Colonic mucosa (tissue), 4 donors: ENCODE data around the gene C11orf91. TPM values are rescaled to one million over a fixed set of nuclear protein-coding genes. Genes with fewer than 3 reads are reported as not detected.
"Not testable (repeated sequence)": the region's sequence is repeated elsewhere in the genome, so short reads cannot be mapped to it uniquely, and the experiment has no call there.

Experiments
- DNase-seq: peaks from one replicate; pipeline ENCODE4 v3.0.0-alpha.2; 2020
- H3K27ac ChIP-seq: fragments of 200-600 bp; one replicate; pipeline ENCODE4 v1.8.0; 2021
- H3K27me3 ChIP-seq: fragments of 200-600 bp; one replicate; pipeline ENCODE4 v1.8.0; 2021
- H3K36me3 ChIP-seq: fragments of 200-600 bp; one replicate; pipeline ENCODE4 v1.8.0; 2021
- H3K4me1 ChIP-seq: fragments of 200-600 bp; one replicate; pipeline ENCODE4 v1.8.0; 2021; ENCODE audit warnings: mild to moderate bottlenecking
- H3K4me3 ChIP-seq: fragments of 200-600 bp; one replicate; pipeline ENCODE4 v1.8.0; 2021
- H3K9ac ChIP-seq, 2 donors: one replicate each; pipeline ENCODE4 v1.7.0; 2013; ENCODE audit warnings: control low read depth in 2 of 2, low read depth in 2 of 2, low read length in 2 of 2
- H3K9me3 ChIP-seq: fragments of 200-600 bp; one replicate; pipeline ENCODE4 v1.8.0; 2021
- CTCF ChIP-seq: fragments of 200-600 bp; IDR thresholded peaks from one replicate; pipeline ENCODE4 v1.8.0; 2022; ENCODE audit warnings: antibody characterized with exemption, mild to moderate bottlenecking
- intact Hi-C: fragments of 100-400 bp; cut with DNase I; formaldehyde crosslinking; loops from one replicate; pipeline ENCODE4 v1.14.1; 2022
- total RNA-seq, 2 donors: library from RNA; stranded (reverse); fragmentation: NEBNext Ultra II Directional in 1 of 2; extraction: Animal tissue kit (Norgen Biotek cat#: 25700) in 1 of 2; gene quantifications; one replicate each; pipeline ENCODE4 v1.2.1, GENCODE V29; 2021
- donor health status: healthy.
- donor health status: DM: no; HTN: no; CAD: no.
- donor health status: DM: no; HTN: no; CAD: no.

C11orf91 gene
- total RNA-seq, 2 donors from 2014 or later = not detected

GRCh38 chr11:33731723-33732531, 31.3 kb upstream of the C11orf91 start:
- intact Hi-C loops = no loop called here
- Histone ChIP-seq H3K36me3 (no peaks in the 10 kb centered on the region), H3K4me3 (no peak overlapping the region), H3K27me3 (no peaks in the 10 kb centered on the region), H3K9ac (no peak overlapping the region), H3K27ac (peak overlapping the region; percentile 56), H3K9me3 (no peaks in the 10 kb centered on the region), H3K4me1 (peaks cover 10% of the 10 kb centered on the region)
- DNase-seq = no peak
- no peak for TF ChIP-seq CTCF

- no peak overlapping the region for H3K27ac ChIP-seq
- no peaks in the 10 kb centered on the region for H3K9me3 ChIP-seq
- no peak for TF ChIP-seq CTCF
- DNase-seq = no peak
- no peak overlapping the region for H3K9ac ChIP-seq
- peaks cover 10% of the 10 kb centered on the region for H3K4me1 ChIP-seq
- H3K36me3 ChIP-seq = no peaks in the 10 kb centered on the region
- H3K27me3 ChIP-seq = no peaks in the 10 kb centered on the region
- intact Hi-C loops = no loop called here
- H3K4me3 ChIP-seq = no peak overlapping the region
These were observed 30.1 kb upstream of the C11orf91 start for GRCh38 chr11:33730716-33731115.

GRCh38 chr11:33729072-33729664, 28.5 kb upstream of the C11orf91 start:
- H3K9ac ChIP-seq, H3K27ac ChIP-seq, intact Hi-C loops, H3K4me3 ChIP-seq, H3K27me3 ChIP-seq, DNase-seq, H3K36me3 ChIP-seq, H3K9me3 ChIP-seq: not testable (repeated sequence)
- H3K4me1 ChIP-seq = peaks cover 16% of the 10 kb centered on the region

GRCh38 chr11:33727539-33727938, 26.9 kb upstream of the C11orf91 start:
- intact Hi-C loops, H3K27ac ChIP-seq, H3K27me3 ChIP-seq, DNase-seq, H3K9me3 ChIP-seq, H3K9ac ChIP-seq, H3K36me3 ChIP-seq, H3K4me3 ChIP-seq: not testable (repeated sequence)
- peaks cover 19% of the 10 kb centered on the region for H3K4me1 ChIP-seq

GRCh38 chr11:33725496-33725895, 24.9 kb upstream of the C11orf91 start:
- no peak for TF ChIP-seq CTCF
- Histone ChIP-seq H3K27ac (no peak overlapping the region), H3K4me1 (peaks cover 9% of the 10 kb centered on the region), H3K27me3 (no peaks in the 10 kb centered on the region), H3K36me3 (no peaks in the 10 kb centered on the region), H3K9ac (no peak overlapping the region), H3K9me3 (no peaks in the 10 kb centered on the region), H3K4me3 (no peak overlapping the region)
- intact Hi-C loops = no loop called here
- DNase-seq = no peak

- Histone ChIP-seq H3K9ac (peak overlapping the region in 1 of 2 donors; percentile 51), H3K4me3 (no peak overlapping the region)
These were observed 24.0 kb upstream of the C11orf91 start for GRCh38 chr11:33724644-33725035.

More at GRCh38 chr11:33724644-33725035, 24.0 kb upstream of the C11orf91 start:
- DNase-seq = no peak
- peaks cover 9% of the 10 kb centered on the region for H3K4me1 ChIP-seq
- H3K9me3 ChIP-seq = no peaks in the 10 kb centered on the region
- no peaks in the 10 kb centered on the region for H3K36me3 ChIP-seq
- intact Hi-C loops = no loop called here
- TF ChIP-seq CTCF = no peak
- no peaks in the 10 kb centered on the region for H3K27me3 ChIP-seq
- H3K27ac ChIP-seq = peak overlapping the region; percentile 53
